Right hindlimb (tissue), 1 donor: ENCODE data around the gene SNX25.

ENCODE experiments used
- DNase-seq: peaks from one replicate; pipeline ENCODE4 v3.0.0-alpha.2; 2018

The SNX25 gene

DNA sequence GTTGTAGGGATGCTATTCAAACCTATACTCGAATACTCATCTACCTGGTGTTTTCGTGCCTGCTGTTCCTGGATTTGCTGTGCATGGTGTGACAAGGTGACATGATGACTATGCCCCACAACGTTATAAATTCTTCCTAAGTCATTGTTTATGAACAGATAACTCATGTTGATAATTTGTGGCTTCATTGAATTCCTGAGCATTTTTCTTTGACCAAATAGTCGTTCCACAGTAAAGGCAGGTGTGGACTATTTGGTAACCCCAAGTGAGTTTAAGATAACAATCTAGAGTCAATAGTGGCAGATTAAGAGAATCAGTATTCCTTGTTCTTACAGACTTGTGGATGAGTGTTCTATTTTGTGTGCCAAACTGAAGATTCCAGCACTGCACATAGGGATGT, 59.9 kb downstream of the SNX25 start:
- no peak for DNase-seq

DNA sequence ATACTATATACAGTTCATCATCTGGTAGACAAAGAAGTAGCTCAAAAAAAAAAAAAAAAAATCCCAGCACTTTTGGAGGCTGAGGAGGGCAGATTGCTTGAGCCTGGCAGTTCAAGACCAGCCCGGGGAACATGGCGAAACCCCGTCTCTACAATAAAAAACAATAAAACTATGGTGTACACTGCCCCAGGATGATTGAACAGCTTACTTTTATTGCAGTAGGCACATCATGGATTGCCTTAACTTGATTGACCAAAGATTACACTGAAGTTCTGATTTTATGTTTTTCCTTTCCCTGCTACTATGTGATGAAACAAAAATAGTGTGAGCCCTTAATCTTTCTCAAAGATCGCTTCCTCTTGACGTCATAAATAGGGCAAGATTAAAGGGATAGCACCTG, 60.6 kb downstream of the SNX25 start:
- DNase-seq = no peak

DNA sequence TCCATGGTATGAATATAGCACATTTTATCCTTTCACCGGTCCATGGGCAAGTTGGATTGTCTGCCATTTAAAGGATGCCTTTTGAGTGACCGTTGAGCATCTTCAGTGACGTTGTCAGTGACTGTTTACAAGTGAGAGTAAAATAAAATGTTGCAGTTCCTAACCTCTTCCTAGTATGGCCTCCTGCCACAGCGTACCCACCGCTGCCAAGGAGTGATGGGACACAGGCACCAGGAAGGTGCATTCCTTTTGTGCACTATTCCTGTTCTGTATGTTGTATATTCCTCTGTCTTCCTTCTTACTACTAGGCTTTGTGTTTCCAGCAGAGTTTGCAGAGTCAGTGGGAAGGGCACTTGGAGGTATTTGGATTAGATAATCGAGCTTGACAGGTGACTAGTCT, 61.5 kb downstream of the SNX25 start:
- DNase-seq = no peak

DNA sequence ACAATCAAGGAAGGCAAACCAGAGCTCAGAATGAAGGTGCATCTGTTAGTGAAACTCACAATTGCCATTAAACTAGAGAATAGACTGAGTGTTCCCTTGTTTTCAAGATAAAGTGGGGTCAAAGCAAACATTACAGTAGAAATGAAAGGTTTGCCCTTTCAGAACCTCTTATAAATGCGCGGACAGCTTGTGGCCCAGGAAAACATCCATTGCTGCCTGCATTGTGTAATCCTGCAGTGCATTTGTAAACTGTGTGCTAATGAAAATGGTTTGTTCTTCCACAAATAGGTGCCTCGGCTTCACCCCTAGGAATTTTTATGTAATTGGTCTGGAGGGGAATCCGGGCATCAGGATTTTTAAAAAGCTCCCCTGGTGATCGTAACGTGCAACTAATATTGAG, 62.8 kb downstream of the SNX25 start:
- DNase-seq = no peak

DNA sequence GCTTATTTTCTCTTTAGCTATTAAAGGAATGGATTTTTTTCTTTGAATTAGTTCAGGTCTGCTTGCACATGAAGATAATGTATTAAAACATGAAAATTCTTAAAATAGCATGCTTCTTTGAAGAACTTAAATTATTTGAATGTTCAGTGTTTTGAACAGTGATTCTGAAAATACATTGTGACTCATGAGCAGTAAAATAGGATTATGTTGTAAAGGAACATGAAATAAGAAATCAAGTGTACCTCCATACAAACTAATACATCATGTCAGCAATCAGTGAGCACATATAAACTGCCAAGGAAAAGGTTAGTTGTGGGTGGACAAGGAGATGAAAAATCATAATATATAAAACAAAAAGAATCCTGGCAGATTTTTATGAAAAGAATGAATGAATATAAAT, 66.1 kb downstream of the SNX25 start:
- no peak for DNase-seq

DNA sequence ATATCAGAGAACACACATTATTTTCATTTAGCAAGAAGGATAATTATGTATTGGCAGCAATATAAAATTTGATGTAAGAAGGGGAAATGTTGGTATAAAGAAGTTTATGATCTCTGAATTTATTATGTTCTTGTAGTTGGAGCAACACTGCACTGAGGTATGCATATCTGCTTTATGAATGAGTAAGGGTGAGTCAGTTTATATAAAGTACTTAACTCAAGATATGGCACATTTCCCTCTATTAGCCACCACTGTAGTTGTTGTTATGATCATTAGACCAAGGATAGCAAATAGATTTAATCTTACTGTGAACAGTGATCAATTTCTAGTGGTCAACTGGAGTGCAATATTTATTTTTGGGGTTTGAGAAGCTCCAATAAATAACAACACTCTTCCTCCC, 66.6 kb downstream of the SNX25 start:
- DNase-seq = no peak

DNA sequence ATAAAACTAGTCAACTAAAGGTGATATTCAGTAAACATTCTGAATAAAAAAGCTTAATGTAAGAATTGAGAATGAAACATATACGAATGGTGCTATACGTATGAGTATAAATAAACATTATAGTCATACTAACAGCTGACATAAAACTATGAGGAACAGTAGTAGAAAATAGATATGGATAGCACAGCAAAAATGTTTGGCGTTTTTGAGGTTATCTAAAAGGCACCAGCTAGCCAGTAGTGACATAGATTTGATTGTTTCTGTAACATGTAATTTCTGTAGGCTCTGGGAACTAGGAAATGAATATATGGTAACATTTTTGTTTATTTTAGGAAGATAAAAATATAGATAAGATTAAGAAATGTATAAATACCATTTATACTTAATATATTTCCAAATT, 69.3 kb downstream of the SNX25 start:
- DNase-seq = no peak

DNA sequence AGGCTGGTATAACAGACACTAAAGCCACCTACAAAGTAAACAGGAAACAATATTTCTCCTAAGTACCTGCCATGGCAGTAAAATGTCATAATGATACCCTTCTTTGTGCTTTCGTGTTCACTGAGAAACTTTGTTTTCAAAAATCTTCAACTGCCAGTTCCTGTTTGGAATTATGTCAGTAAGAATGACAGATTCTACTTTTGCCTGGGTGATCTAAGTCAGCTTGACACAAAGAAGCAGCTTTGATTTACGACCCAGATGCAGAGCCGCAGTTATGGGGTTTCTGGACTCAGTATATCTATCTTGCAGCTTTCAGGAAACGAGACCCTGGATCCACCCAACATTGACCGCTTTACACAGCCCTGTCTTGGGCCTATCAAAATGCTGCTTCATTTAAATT, 71.2 kb downstream of the SNX25 start:
- no peak for DNase-seq

DNA sequence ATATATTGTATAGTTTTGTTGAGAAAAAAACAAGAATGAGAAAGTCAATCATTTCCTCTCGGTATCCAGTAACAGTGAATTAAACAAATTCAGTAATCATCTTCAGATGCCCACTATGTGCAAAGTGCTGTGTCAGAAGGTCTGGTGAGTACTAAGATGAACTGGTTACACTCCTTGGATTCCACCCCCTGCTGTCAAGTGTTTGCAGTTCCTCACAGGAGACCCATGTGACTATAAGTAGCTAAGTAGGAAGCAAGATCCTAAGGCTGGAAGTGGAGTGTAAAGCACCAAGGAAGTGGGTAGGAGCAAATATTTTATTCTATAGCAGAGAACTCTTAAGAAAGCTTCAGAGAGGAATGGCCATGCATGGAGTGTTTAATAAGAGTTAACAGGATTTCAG, 73.6 kb downstream of the SNX25 start:
- DNase-seq = no peak

DNA sequence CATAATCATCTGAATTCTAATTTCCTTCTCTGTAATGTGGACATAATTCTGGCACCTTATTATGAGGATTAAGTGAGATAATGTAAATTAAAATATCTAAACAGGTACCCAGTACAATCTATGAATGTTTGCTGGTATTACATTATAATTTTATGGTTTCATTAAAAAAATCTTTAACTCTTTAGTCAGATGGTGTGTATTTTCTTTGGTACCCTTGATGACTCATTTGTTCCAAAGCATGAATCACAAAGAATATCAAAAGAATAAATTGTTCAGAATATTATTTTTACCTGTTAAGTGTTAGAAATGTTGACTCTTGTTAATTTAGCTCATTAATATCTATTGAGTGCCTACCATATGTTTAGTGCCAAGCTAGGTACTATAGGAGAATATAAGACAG, 74.3 kb downstream of the SNX25 start:
- DNase-seq = no peak

DNA sequence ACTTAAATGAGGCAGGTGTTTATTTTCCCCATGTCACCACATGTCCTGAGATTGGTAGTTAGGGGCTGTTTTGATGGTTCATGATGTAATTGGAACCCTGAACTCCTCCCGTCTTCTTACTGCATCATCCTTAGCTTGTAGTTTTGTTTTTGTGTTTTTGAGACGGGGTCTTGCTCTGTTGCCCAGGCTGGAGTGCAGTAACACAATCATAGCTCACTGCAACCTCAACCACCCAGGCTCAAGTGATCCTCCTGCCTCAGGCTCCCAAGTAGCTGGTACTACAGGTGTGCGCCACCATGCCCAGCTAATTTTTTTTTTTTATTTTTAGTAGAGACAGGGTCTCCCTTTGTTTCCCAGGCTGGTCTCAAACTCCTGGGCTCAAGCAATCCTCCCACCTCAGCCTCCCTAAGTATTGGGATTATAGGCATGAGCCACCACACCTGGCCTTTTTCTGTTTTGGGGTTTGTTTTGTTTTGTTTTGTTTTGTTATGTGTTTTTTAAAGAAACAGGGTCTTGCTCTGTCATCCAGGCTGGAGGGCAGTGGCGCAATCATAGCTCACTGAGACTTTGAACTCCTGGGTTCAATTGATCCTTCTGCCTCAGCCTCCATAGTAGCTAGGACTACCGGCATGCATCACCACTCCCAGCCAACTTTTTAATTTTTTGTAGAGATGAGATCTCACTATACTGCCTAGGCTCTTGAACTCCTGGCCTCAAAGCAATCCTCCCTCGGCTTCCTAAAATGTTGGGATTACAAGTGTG, 76.4 kb downstream of the SNX25 start:
- DNase-seq = no peak

DNA sequence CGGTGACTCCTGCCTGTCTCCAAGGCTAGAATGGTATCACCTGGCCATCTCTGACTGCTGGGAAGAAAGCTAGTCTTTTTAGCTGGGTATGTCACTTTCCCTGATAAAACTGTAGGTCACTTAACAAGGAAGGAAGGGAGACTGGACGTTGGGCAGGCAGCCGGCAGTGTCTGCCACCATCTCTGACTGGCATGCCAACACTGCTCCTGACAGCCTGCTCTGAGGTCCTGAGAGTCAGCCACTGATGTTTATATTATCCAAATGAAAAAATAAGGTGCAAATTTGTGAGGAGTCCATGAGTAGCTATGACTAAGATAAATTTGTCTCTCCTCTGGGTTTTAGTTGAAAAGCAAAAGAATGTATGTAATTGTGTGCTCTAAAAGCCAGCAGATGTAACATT, 77.2 kb downstream of the SNX25 start:
- no peak for DNase-seq

DNA sequence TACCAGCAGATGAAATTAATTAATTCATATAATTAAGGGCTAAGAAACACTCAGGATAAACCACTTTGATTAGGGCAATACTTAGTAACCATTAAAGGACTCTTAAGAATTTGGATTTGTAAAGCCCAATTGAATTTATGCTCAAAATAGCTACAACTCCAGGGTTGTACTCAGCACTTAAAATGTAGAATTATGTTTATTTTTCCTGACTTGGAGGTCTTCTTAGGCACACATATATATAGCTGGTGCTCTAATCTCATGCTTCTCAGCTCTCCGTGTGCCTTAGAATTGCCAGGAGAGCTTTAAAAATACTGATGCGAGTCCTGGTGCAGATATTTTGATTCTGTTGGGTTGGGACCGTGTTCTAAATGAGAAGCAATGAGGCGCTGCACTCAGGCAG, 77.6 kb downstream of the SNX25 start:
- no peak for DNase-seq

DNA sequence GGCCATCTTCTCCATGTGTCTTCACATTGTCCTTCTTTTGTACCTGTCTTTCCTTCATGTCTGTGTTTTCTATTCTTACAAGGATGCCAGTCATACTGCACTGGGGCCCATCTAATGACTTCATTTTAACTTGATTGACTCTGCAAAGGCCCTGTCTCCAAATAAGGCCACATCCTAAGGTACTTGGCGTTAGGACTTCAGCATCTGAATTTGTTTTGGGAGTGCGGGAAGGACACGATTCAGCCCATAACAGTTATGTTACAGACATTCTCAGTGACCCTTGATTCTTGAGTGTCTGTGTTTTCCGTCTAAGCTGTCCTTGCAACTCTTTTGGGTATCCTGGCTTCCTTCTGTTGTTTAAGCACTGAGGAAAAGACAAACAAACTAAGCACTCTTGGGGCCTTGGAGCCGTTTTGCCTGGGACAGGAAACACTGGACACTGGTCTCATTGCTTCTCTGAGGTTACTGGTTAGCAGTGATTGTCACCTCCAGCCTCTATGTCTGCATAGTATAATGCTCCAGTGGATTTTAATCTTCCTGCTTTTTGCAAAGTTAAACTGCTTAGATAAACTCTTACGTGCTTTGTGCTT, 80.7 kb downstream of the SNX25 start:
- DNase-seq = no peak

DNA sequence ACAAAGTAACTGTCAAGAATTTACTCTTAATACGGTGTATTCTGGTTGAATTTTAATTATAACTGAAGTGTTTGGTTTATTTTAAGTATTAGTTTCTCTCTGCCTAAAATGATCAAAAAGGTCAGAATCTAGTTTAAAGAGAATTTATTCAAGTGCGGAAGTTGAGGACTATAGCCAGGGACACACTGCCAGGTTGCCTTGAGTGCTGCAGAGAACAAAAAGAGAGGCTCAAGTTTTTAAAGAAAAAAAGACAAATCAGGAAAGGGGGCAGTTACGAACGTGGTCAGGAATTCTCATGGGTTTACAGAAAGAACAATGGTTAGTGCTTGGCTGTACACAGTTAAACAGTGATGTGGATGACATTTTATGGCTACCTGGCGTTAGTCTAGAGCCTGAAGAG, 81.3 kb downstream of the SNX25 start:
- no peak for DNase-seq

DNA sequence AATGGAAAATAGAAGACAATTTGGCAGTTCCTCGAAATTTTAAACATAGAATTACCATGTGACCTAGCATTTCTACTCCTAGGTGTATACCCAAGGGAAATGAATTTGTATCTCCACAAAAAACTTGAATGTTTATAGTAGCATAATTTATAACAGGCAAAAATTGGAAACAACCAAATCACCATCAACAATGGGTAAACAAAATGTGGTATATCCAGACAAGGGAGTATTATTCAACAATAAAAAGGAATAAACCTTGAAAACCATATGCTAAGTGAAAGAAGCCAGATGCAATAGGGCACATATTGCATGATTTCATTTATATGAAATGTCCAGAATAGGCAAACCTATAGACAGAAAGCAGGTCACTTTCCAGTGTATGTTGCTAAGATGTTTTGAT, 83.8 kb downstream of the SNX25 start:
- no peak for DNase-seq

DNA sequence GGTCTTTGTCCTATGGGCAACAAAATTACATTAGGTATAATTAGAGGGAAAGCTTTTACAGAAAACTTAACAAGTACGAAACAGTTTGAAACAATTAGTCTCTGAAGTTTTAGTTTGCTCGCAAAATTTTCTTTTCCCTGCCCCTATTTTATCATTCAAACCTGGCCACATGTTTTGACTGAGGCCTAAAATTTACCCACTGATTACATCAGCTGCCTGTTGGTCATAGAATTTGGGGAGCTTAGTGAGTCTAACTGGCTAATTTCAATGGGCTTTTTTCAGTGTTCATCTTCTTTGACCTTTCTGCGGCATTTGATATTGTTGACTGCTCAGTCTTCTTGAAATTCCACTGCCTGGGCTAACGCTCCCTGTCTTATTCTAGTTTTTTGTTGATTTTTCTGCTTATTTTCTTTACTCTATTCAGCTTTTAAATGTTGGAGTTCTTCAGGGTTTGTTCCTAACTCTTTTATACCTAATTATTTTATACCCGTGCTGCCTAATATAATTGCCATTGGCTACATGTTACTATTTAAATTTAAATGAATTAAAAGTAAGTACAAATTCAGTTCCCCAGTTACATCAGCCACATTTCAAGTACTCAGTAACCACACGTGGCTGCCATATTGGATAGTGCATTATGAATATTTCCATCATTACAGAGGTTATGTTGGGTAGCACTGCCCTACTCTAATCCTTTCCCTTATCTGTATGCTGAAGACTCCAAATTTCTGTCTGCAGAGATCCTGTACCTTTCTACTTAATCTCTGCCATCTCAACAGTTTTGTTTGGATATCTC, 87.5 kb downstream of the SNX25 start:
- DNase-seq = no peak

DNA sequence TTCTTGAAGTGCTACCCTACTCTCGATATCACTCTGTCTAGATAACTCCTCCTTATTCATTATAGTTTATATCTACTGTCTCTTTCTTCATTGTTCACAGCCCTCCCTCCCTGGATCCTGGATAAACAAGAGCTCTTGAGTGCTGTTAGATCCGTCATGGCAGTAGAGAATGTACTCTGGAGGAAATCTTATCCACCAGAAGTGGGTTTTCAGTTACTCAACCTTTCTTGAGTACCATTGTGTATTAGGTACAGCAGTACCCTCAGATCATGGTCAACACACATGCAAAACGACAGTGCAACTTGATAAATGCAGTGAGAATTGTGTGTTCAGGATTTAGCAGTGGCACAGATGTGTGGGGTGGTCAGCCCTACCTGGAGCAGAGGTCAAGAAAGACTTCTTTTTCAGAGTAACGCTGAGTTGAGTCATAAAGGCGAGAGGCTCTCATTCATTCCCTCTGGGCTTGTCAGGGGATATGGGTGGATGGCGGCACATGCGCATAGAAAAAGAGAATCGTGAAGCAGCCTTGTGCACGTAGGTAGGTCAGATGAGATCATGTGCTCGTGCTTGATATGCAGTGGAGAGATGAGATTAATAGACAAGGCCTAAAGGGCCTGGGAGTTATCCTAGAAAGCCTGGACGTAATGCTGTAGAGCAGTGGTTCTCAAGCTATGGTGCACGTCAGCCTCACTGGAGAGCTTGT, 89.5 kb downstream of the SNX25 start:
- no peak for DNase-seq

DNA sequence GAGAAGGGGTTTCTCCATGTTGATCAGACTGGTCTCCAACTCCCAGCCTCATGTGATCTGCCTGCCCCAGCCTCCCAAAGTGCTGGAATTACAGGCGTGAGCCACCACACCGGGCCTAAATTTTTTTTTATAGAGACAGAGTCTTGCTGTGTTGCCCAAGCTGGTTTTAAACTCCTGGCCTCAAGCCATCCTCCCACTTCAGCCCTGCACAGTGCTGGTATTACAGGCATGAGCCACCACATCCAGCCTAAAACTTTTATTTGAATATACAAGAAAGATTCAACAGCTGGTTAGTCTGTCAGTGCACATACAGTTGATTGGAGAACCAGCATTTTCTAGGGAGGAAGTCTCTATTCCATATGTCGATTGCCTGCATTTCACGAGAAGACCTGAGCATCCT, 95.1 kb downstream of the SNX25 start:
- DNase-seq = no peak

DNA sequence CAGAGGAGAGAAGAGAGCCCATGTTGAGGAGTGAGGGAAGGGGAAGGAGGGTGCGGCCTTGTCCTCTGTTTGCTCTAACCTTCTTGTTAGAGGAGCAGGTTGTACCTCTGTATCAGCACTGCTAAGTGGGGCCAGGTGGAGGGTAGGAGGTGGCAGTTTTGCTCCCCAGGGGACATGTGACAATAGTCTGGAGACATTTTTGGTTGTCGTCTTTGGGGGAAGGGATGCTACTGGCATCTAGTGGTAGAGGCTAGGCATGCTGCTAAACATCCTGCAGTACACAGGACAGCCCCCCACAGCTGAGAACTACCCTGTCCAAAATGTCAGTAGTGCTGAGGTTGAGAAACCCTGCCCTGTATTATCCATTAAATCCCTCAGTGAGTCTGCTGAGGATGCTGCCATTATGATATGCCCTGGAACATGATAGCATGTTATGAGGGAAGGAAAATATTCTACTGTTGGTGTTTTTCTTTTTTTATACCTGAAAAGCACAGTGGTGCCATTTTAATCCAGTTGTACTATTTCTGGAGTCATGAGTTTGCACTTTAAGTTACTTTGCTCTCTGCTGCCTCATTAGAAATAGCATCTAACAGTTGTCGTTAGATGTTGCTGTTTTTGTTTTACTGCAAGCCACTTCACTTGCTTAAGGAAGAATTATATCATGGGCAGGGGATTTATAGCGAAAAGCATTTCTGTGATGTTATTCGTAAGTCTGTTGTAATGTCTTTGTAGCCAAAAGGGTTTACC, 95.7 kb downstream of the SNX25 start:
- DNase-seq = peak; percentile 22

DNA sequence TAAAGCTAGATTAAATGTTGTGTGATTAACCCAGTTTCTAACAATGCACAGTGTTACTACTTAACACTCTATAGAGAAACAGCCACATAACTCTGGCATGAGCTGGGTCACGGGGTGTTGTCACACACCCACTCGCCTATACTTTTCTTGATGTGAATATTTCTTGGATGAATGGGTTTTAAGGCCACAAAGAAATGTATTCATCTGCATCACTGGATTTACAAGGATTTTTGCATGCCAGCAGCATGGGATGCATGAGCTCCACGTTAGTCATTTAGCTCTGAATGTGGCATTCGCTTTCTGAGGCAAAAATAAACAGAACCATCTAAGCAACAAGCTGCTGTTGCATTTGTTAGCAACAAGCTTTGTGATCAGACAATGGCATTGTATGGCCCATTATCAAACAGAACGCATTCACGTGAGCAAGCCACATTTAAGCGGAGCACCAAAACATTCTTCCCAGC, 96.6 kb downstream of the SNX25 start:
- no peak for DNase-seq

DNA sequence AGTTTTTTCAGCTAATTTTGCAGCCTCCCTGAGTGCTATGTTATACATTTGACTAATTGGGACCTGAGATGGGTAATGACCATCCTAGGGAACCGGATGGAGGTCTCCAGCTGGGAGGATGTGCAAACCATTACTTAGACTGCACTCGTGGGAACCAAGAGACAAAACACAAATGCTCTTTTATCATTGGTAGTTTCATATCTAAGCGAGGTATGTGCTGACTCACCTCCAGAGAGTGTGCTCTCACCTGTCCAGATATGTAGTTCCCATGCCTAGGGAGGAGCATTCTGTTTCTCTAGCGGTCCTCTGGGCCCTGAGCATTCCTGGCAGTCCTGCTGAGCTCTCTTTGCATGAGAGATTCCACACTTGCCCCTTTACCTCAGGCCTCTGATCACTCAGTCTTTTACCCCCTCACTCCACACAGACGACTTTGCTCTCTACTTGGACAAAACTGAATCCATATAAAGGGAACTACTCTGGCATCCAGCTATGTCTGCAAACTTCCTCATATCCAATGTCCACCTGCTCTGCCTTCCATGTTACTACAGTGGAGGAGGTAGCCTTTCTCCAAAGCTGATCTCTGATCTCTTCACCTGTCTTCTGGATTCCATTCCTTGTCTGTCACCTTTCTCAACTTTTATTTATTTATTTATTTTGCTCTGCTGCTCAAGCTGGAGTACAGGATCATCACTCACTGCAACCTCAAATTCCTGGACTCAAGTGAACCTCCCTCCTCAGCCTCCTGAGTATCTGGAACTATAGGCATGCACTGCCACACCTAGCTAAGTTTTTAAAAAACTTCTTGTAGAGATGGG, 97.9 kb downstream of the SNX25 start:
- DNase-seq = no peak
